Measurements from ENCODE around the gene KCNN3. TPM values are rescaled to one million over a fixed set of nuclear protein-coding genes. Genes with fewer than 3 reads are reported as not detected.

KCNN3 gene
- total RNA-seq, 4 donors from 2014 or later = 0.24 to 2.4 (median 0.95) TPM

DNA sequence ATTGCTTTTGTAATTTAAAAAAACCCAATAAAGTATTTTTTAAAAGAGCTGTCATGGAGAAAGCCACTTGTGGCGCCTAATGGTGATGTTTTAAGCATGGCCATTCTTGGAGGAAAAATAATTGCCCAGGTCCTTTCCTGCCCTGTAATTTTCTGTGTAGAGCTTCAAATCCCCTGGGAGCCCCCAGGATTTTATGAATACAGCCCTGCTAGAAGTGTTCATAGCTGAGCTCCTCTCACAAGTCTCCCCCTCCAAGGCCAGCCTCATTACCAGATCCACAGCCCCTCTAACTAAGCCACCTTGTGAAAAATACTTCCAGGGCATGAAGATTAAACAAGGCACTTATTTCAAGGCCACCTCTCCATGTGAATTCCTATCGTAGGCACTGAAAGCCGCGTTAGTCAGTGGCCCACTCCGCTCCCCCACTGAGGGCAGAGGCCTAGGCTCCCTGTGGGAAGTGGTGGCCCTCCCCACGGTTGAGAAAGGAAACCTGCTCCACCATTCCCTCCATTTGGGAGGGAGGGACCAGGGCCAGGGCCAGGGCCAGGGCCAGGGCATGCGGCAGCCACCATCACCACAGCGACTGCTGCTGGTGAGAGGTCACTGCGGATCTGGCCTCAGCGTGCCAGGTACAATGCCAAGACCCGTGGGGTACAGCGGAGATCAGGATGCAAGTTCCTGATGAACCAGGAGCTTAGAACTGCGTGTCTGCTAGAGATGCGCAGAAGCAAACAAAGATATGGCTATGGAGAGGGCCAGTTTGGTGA, 83.1 kb downstream of the KCNN3 start:
- TF ChIP-seq, protein P1, sequence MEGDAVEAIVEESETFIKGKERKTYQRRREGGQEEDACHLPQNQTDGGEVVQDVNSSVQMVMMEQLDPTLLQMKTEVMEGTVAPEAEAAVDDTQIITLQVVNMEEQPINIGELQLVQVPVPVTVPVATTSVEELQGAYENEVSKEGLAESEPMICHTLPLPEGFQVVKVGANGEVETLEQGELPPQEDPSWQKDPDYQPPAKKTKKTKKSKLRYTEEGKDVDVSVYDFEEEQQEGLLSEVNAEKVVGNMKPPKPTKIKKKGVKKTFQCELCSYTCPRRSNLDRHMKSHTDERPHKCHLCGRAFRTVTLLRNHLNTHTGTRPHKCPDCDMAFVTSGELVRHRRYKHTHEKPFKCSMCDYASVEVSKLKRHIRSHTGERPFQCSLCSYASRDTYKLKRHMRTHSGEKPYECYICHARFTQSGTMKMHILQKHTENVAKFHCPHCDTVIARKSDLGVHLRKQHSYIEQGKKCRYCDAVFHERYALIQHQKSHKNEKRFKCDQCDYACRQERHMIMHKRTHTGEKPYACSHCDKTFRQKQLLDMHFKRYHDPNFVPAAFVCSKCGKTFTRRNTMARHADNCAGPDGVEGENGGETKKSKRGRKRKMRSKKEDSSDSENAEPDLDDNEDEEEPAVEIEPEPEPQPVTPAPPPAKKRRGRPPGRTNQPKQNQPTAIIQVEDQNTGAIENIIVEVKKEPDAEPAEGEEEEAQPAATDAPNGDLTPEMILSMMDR (IDR thresholded peaks at IDR 0.05) = no peak
- ATAC-seq (ENCODE audit: low FRiP score) (no peak), DNase-seq (ENCODE audit: low spot score) (no peak)

DNA sequence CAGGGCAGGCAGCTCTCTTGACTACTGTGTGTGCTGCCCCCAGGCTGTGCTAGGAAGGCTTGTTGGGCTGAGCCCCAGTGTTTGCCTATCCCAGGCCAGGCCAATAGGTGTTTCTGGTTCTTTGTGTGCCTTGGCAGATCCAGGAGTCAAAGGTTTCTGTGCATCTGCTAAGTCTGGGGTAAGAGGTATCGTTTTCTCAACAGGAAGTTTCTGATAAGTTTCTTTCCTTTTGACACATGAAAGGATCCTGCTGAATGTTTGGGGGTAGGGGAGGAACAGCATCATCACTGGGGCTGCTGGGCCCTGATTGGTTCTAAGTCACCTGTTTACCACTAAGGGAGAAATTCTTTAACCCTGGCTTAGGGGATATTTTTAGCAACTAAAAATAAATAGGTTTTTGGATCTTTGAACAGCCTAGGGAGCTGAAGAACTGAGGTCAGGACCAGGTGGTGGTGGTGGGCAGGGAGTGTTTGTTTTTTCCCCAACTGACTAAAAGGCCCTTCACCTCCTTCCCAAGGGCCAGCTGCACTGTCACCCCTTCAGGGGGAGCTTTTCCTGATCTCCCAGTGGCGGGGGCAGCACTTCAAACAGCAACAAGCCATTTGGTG, 85.1 kb downstream of the KCNN3 start:
- ATAC-seq (ENCODE audit: low FRiP score) = no peak
- no peak for DNase-seq (ENCODE audit: low spot score)
- TF ChIP-seq, protein P1 (IDR thresholded peaks at IDR 0.05) = no peak

DNA sequence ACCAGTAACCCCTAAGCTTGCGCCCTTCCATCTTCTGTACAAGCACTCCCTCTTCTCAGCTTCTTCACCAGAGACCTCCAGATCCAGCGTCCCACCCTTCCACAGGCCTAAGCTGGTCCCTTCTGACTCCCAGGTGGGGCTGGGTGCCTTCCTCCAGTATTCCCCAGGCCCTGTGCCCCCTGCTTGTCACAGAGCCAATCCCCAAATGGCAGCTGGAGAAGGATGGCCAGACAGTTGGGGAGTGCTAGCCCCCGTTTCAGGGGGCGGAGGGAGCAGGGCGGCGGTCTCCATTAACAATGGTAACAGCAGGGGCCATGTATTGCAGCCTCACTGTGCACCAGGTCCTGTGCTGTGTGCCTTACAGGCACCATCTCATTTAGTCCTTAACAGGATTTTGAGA, 85.7 kb downstream of the KCNN3 start:
- TF ChIP-seq, protein P1 (IDR thresholded peaks at IDR 0.05) = no peak
- no peak for DNase-seq (ENCODE audit: low spot score)
- no peak for ATAC-seq (ENCODE audit: low FRiP score)

DNA sequence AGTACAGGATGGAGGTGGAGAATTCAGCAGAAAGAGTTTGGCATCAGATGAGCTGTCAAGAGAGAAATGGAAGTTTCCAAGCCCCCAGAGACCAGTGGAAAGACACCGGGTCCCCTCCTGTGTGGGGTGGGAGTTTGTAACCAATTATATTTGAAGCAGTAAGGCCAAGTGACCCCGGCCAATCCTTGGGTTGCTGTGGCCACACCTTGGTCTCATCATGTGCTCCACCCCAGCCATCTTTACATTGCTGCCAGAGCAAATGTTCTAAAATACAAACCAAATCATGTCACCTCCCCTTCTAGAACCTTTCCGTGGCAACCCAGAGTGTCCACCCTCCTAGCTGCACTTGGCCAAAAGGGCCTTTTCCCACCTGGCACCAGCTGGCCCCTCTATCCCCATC, 86.1 kb downstream of the KCNN3 start:
- ATAC-seq (ENCODE audit: low FRiP score) = no peak
- DNase-seq (ENCODE audit: low spot score) = no peak
- TF ChIP-seq, protein P1 (IDR thresholded peaks at IDR 0.05) = no peak

DNA sequence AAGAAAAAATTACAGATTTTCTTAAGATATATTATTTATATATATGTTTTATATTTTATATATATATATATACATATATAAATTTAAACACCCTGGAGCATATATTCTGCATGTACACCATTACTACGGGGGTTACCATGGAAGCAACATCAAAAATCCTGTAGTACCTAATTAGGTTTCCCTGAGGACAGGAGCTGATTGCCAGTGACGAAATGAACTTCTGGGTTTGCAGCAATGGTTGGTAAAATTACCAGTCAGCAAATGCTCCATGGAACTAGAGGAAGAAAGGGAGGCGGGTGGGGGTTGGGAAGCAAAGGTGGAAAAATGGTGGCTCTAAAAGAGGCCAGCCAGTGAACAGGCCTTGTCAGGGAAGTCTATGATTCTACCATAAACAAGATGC, 89.5 kb downstream of the KCNN3 start:
- no peak for ATAC-seq (ENCODE audit: low FRiP score)
- TF ChIP-seq, protein P1 (IDR thresholded peaks at IDR 0.05) = no peak
- DNase-seq (ENCODE audit: low spot score) = no peak

DNA sequence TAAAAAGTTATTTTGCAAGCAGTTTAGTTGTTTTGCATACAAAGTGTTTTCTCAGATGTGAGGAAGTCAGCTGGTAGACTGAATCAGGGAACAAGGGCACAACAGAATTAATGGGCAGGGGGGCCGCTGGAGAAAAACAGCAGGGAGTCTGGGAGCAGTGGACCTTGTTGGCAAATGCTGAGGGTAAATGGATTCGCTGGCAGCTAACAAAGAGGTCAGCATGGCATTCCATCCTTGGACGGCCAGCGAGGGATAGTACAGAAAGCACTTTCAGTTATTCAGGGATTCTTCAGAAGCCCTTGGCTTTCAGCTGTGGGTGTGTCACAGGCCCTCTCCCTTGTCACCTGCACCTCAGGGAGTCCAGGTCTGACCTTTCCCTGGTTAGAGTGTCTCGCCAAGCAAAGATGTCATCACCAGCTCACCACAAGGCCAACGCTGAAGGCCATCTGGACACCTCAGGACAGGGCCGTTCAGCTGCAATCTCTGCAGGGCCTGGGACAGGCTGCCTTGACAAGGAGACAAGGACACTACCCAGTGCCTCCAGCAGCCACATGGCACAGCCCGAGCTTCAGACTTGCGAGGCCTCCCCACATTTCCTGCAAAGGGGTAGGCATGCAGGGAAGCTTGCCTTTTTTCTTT, 90.4 kb downstream of the KCNN3 start:
- no peak for DNase-seq (ENCODE audit: low spot score)
- TF ChIP-seq, protein P1 (IDR thresholded peaks at IDR 0.05) = no peak
- ATAC-seq (ENCODE audit: low FRiP score) = no peak
